Endodermal cell (in vitro differentiated cells): Measurements from ENCODE around the gene C12orf57. TPM values are rescaled to one million over a fixed set of nuclear protein-coding genes. Genes with fewer than 3 reads are reported as not detected.

Experiments
- DNase-seq: peaks from one replicate; pipeline ENCODE4 v3.0.0-alpha.2; 2017
- H3K27ac ChIP-seq: 2 replicates; pipeline ENCODE4 v1.5.1; 2013; ENCODE audit warnings: mild to moderate bottlenecking, low read depth, low read length, moderate library complexity
- H3K27me3 ChIP-seq: 2 replicates; pipeline ENCODE4 v1.6.1; 2013; ENCODE audit warnings: mild to moderate bottlenecking, low read length, moderate library complexity; ENCODE audit not compliant: insufficient read depth, control insufficient read depth, poor library complexity, severe bottlenecking
- H3K36me3 ChIP-seq: 2 replicates; pipeline ENCODE4 v1.7.0; 2013; ENCODE audit warnings: mild to moderate bottlenecking, low read length, moderate library complexity; ENCODE audit not compliant: control insufficient read depth, insufficient read depth
- H3K4me1 ChIP-seq: one replicate; pipeline ENCODE4 v1.7.0; 2013; ENCODE audit warnings: low read length; ENCODE audit not compliant: control insufficient read depth, insufficient read depth
- H3K4me3 ChIP-seq: 2 replicates; pipeline ENCODE4 v1.5.1; 2013; ENCODE audit warnings: mild to moderate bottlenecking, low read length, moderate library complexity
- H3K9ac ChIP-seq: 2 replicates; pipeline ENCODE4 v1.6.1; 2013; ENCODE audit warnings: mild to moderate bottlenecking, low read length, moderate library complexity; ENCODE audit not compliant: poor library complexity, severe bottlenecking; ENCODE audit errors: extremely low read depth
- H3K9me3 ChIP-seq: 2 replicates; pipeline ENCODE4 v1.6.1; 2013; ENCODE audit warnings: mild to moderate bottlenecking, low read length, moderate library complexity; ENCODE audit not compliant: control insufficient read depth
- H3K27ac Mint-ChIP-seq: 2 replicates; pipeline ENCODE4 v1.8.0; 2020; ENCODE audit warnings: mixed read lengths
- H3K27me3 Mint-ChIP-seq: 2 replicates; pipeline ENCODE4 v1.8.0; 2021; ENCODE audit warnings: mild to moderate bottlenecking, mixed read lengths; ENCODE audit not compliant: insufficient read depth
- H3K36me3 Mint-ChIP-seq: 2 replicates; pipeline ENCODE4 v1.8.0; 2020; ENCODE audit warnings: low read depth, mixed read lengths
- H3K4me1 Mint-ChIP-seq: 2 replicates; pipeline ENCODE4 v1.8.0; 2020; ENCODE audit warnings: mixed read lengths
- H3K4me3 Mint-ChIP-seq: 2 replicates; pipeline ENCODE4 v1.8.0; 2020; ENCODE audit warnings: mild to moderate bottlenecking, moderate library complexity, mixed read lengths
- H3K9me3 Mint-ChIP-seq: 2 replicates; pipeline ENCODE4 v1.8.0; 2020; ENCODE audit warnings: mild to moderate bottlenecking, mixed read lengths
- WGBS, 2 experiments: methylation state at CpG; one replicate each; pipeline versions ENCODE4 v1.1.5 to v1.1.7; 2013; ENCODE audit warnings: missing lambda C conversion rate in 2 of 2, mixed read lengths in 1 of 2; ENCODE audit not compliant: insufficient coverage in 1 of 2, insufficient read length in 1 of 2; 5-methylcytosine and 5-hydroxymethylcytosine counted together
- total RNA-seq, 2 donors: library from RNA; stranded (reverse); fragmentation: NEBNext Ultra II Directional in 1 of 2; extraction: Animal tissue kit (Norgen Biotek cat#: 25700) in 1 of 2; gene quantifications; 2 replicates in 1 of 2; 3 replicates in 1 of 2; pipeline ENCODE4 v1.2.1, GENCODE V29; 2021
- TF ChIP-seq, protein P1 (sequence below): fragments of 200-600 bp; sonication (generic); conservative IDR thresholded peaks from 2 replicates; pipeline ENCODE4 v1.5.0; 2021; ENCODE audit warnings: antibody characterized with exemption, mild to moderate bottlenecking

Gene C12orf57
- total RNA-seq, 2 donors from 2014 or later, result 141 to 257 TPM

GRCh38 chr12:6944381-6945186 lies 762 bp downstream of the C12orf57 start:
- H3K36me3 Mint-ChIP-seq, result peaks cover 27% of the 10 kb centered on the region
- H3K27ac Mint-ChIP-seq, result peak overlapping the region; percentile 100
- Histone ChIP-seq H3K4me1 (peaks cover 7% of the 10 kb centered on the region), H3K36me3 (peaks cover 24% of the 10 kb centered on the region), H3K4me3 (peak overlapping the region; percentile 89), H3K9me3 (no peaks in the 10 kb centered on the region), H3K9ac (peak overlapping the region; percentile 89), H3K27me3 (no peaks in the 10 kb centered on the region), H3K27ac (peak overlapping the region; percentile 100)
- no peaks in the 10 kb centered on the region for H3K27me3 Mint-ChIP-seq
- H3K4me3 Mint-ChIP-seq, result peak overlapping the region; percentile 84
- TF ChIP-seq, protein P1, sequence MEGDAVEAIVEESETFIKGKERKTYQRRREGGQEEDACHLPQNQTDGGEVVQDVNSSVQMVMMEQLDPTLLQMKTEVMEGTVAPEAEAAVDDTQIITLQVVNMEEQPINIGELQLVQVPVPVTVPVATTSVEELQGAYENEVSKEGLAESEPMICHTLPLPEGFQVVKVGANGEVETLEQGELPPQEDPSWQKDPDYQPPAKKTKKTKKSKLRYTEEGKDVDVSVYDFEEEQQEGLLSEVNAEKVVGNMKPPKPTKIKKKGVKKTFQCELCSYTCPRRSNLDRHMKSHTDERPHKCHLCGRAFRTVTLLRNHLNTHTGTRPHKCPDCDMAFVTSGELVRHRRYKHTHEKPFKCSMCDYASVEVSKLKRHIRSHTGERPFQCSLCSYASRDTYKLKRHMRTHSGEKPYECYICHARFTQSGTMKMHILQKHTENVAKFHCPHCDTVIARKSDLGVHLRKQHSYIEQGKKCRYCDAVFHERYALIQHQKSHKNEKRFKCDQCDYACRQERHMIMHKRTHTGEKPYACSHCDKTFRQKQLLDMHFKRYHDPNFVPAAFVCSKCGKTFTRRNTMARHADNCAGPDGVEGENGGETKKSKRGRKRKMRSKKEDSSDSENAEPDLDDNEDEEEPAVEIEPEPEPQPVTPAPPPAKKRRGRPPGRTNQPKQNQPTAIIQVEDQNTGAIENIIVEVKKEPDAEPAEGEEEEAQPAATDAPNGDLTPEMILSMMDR, result peak; percentile 99
- 0 to 3% methylated on average over 35 to 46 of the region's 48 CpGs for WGBS, 2 experiments
- H3K4me1 Mint-ChIP-seq, result peaks cover 37% of the 10 kb centered on the region
- peak; percentile 98 for DNase-seq
- H3K9me3 Mint-ChIP-seq, result no peaks in the 10 kb centered on the region

DNA sequence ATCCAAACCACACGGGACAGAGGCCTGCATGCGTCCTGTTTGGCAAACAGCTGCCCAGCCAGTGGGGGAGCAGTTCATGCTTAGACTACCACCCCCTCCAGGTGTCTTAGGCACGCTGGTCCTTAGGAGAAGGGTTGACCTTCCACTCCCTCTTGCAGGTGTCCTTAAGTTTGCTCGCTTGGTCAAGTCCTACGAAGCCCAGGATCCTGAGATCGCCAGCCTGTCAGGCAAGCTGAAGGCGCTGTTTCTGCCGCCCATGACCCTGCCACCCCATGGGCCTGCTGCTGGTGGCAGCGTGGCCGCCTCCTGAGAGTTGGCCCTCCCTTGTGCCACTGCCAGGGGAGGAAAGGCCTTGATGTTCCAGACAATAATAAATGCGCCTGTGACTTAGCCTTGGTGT lies 1.8 kb downstream of the C12orf57 start:
- no peaks in the 10 kb centered on the region for H3K27me3 Mint-ChIP-seq
- H3K9me3 ChIP-seq, result no peaks in the 10 kb centered on the region
- 82 to 84% methylated on average over 8 to 11 of the region's 11 CpGs for WGBS, 2 experiments
- TF ChIP-seq, protein P1, result peak; percentile 5
- peaks cover 18% of the 10 kb centered on the region for H3K36me3 ChIP-seq
- H3K4me3 ChIP-seq, result peak overlapping the region; percentile 89
- no peak overlapping the region for H3K27ac ChIP-seq
- DNase-seq, result no peak
- H3K9me3 Mint-ChIP-seq, result no peaks in the 10 kb centered on the region
- peaks cover 43% of the 10 kb centered on the region for H3K4me1 Mint-ChIP-seq
- H3K36me3 Mint-ChIP-seq, result peaks cover 18% of the 10 kb centered on the region
- peak overlapping the region; percentile 12 for H3K9ac ChIP-seq
- no peaks in the 10 kb centered on the region for H3K27me3 ChIP-seq
- peaks cover 7% of the 10 kb centered on the region for H3K4me1 ChIP-seq
- H3K4me3 Mint-ChIP-seq, result peak overlapping the region; percentile 84
- H3K27ac Mint-ChIP-seq, result peak overlapping the region; percentile 100

DNA sequence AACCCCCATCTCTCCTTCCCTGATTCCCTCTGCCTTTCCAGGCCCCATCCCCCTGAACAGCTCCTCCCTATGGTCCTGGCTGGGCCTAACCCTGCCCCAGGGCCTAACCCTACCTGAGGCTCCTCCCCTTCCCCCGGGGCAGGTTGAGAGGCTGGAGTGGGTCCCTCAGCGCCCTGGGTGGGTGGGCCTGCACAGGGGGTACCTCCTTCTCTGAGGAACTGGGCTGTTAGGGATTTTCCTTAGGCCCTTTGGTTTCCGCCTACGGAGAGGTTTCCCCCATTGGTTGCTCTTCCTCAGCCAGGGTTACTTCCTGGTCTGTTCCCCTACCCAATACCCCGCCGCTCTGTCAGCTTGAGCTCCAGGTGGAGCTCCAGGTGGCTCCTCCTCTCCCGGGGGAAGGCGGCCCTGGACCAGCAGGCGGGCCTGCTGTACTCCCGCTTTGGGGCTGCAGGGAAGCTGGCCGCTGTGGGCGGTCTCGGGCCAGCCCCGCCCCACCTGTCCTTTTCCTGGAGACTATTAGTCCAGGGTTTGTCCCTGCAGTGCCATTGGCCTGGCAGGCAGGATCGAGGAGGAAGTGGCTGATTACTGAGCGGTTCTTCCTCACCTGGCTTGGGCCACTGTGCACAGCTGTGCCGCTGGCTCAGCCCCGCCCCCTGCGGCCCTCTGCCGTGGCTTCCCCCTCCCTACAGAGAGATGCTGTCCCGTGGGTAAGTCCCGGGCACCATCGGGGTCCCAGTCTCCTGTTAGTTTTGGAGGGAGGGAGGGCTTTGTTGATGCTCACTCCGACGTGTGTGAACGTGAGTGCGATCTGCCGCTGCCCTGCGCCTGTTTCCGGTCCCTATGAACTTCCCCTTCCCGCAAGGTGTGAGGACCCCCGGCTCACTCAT lies 2.5 kb downstream of the C12orf57 start:
- Histone ChIP-seq H3K9ac (peak overlapping the region; percentile 52), H3K27me3 (no peaks in the 10 kb centered on the region), H3K9me3 (no peaks in the 10 kb centered on the region), H3K36me3 (peaks cover 11% of the 10 kb centered on the region), H3K4me3 (peak overlapping the region; percentile 89), H3K4me1 (peaks cover 7% of the 10 kb centered on the region), H3K27ac (no peak overlapping the region)
- TF ChIP-seq, protein P1, result peak; percentile 21
- peak overlapping the region; percentile 100 for H3K27ac Mint-ChIP-seq
- peak; percentile 100 for DNase-seq
- peak overlapping the region; percentile 84 for H3K4me3 Mint-ChIP-seq
- WGBS, 2 experiments, result 6 to 26% methylated on average over 16 to 32 of the region's 32 CpGs
- H3K36me3 Mint-ChIP-seq, result peaks cover 12% of the 10 kb centered on the region
- H3K27me3 Mint-ChIP-seq, result no peaks in the 10 kb centered on the region
- peaks cover 43% of the 10 kb centered on the region for H3K4me1 Mint-ChIP-seq
- H3K9me3 Mint-ChIP-seq, result no peaks in the 10 kb centered on the region
